NB4 (cell line): ENCODE data around the gene FOXP3.

ENCODE experiments used
- MYC ChIP-seq: IDR thresholded peaks from 2 replicates; pipeline ENCODE4 v1.6.1; 2011; ENCODE audit warnings: low read depth, low read length
- POLR2A ChIP-seq: IDR thresholded peaks from 2 replicates; pipeline ENCODE4 v1.6.1; 2011; ENCODE audit warnings: mild to moderate bottlenecking; ENCODE audit not compliant: insufficient read length; ENCODE audit errors: extremely low read depth
- TF ChIP-seq, protein P1 (sequence below): IDR thresholded peaks from one replicate; pipeline ENCODE4 v1.5.1; 2012; ENCODE audit warnings: low read depth, low read length

GRCh38 chrX:49210406-49210805, 54.1 kb downstream of the FOXP3 start:
- TF ChIP-seq, protein P1, sequence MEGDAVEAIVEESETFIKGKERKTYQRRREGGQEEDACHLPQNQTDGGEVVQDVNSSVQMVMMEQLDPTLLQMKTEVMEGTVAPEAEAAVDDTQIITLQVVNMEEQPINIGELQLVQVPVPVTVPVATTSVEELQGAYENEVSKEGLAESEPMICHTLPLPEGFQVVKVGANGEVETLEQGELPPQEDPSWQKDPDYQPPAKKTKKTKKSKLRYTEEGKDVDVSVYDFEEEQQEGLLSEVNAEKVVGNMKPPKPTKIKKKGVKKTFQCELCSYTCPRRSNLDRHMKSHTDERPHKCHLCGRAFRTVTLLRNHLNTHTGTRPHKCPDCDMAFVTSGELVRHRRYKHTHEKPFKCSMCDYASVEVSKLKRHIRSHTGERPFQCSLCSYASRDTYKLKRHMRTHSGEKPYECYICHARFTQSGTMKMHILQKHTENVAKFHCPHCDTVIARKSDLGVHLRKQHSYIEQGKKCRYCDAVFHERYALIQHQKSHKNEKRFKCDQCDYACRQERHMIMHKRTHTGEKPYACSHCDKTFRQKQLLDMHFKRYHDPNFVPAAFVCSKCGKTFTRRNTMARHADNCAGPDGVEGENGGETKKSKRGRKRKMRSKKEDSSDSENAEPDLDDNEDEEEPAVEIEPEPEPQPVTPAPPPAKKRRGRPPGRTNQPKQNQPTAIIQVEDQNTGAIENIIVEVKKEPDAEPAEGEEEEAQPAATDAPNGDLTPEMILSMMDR: no peak
- no peak for TF ChIP-seq POLR2A
- no peak for TF ChIP-seq MYC
